A549 (cell line): ENCODE data around the gene SLC4A3. TPM values are rescaled to one million over a fixed set of nuclear protein-coding genes. Genes with fewer than 3 reads are reported as not detected.

Experiments used
- ATAC-seq, 2 experiments: fragments of 200-7000 bp in 1 of 2; fragments of >200 bp in 1 of 2; cut with Nextera tagmentation in 1 of 2; cut with Tn5 transposase in 1 of 2; 3 replicates each; pipeline versions ENCODE4 v1.8.0 to v1.9.1; 2018 to 2020; ENCODE audit warnings: mild to moderate bottlenecking in 1 of 2, moderate library complexity in 1 of 2
- CTCF ChIA-PET: fragments of 300-600 bp; sonication (Branson Sonifier 250); formaldehyde crosslinking; extraction: SDS; loops from one replicate; lab custom pipeline; 2021; ENCODE audit warnings: antibody characterized with exemption, inconsistent platforms; lab: Yijun Ruan, JAX
- POLR2A ChIA-PET: fragments of 350-600 bp; formaldehyde crosslinking; extraction: SDS; loops from one replicate; lab custom pipeline; 2021; ENCODE audit warnings: antibody characterized with exemption, inconsistent platforms; lab: Yijun Ruan, JAX
- DNase-seq, 2 experiments: peaks; one replicate each; pipeline versions ENCODE4 v3.0.0 to v3.0.0-alpha.2; 2011 to 2016; ENCODE audit warnings: low read depth in 1 of 2, low spot score in 1 of 2
- FAIRE-seq: peaks from 2 replicates; lab custom pipeline; 2011; peaks lifted over from hg19 to GRCh38; lab: Jason Lieb, UNC
- H3K27ac ChIP-seq, 2 experiments: fragments of >200 bp; sonication (Bioruptor Twin); formaldehyde crosslinking; 3 replicates each; pipeline ENCODE4 v1.5.1; 2016 to 2017
- H3K4me1 ChIP-seq: fragments of >200 bp; sonication (Bioruptor Twin); formaldehyde crosslinking; 3 replicates; pipeline ENCODE4 v1.6.1; 2016
- H3K4me2 ChIP-seq: fragments of >200 bp; sonication (Bioruptor Twin); formaldehyde crosslinking; 3 replicates; pipeline ENCODE4 v1.6.1; 2016
- H3K4me3 ChIP-seq: fragments of >200 bp; sonication (Bioruptor Twin); formaldehyde crosslinking; 3 replicates; pipeline ENCODE4 v1.5.1; 2016
- H3K9me3 ChIP-seq: fragments of >200 bp; sonication (Bioruptor Twin); formaldehyde crosslinking; 3 replicates; pipeline ENCODE4 v1.6.1; 2016
- ATOH8 ChIP-seq: fragments of 250-450 bp; sonication (Bioruptor Pico); IDR thresholded peaks from 2 replicates; pipeline ENCODE4 v1.5.0; 2020; ENCODE audit warnings: low read depth, mild to moderate bottlenecking, moderate library complexity
- BHLHE40 ChIP-seq: IDR thresholded peaks from 2 replicates; pipeline ENCODE4 v1.6.1; 2012; ENCODE audit warnings: low read depth, low read length, inconsistent platforms
- CBX8 ChIP-seq: fragments of 200-600 bp; sonication (generic); IDR thresholded peaks from 2 replicates; pipeline ENCODE4 v1.6.1; 2016
- CHD4 ChIP-seq: fragments of 200-600 bp; sonication (generic); IDR thresholded peaks from 2 replicates; pipeline ENCODE4 v1.6.1; 2016; ENCODE audit warnings: antibody characterized with exemption, mild to moderate bottlenecking, borderline replicate concordance
- E2F6 ChIP-seq: IDR thresholded peaks from 2 replicates; pipeline ENCODE4 v1.6.1; 2012; ENCODE audit warnings: low read depth, borderline replicate concordance
- EHMT2 ChIP-seq: fragments of 200-600 bp; sonication (generic); IDR thresholded peaks from 2 replicates; pipeline ENCODE4 v1.6.1; 2016; ENCODE audit warnings: antibody characterized with exemption, low read depth, mild to moderate bottlenecking, moderate library complexity
- FOSL2 ChIP-seq, 2 experiments: fragments of 450-650 bp in 1 of 2; fragments of >200 bp in 1 of 2; sonication (Bioruptor Twin) in 1 of 2; formaldehyde crosslinking; IDR thresholded peaks; 2 replicates each; pipeline versions ENCODE4 v1.5.0 to v1.6.1; 2016 to 2020; ENCODE audit warnings: mild to moderate bottlenecking in 1 of 2, moderate library complexity in 1 of 2
- FOXS1 ChIP-seq: fragments of 250-450 bp; sonication (Bioruptor Pico); IDR thresholded peaks from 2 replicates; pipeline ENCODE4 v1.5.0; 2020; ENCODE audit warnings: mild to moderate bottlenecking, moderate library complexity
- HDAC2 ChIP-seq: fragments of 200-600 bp; sonication (generic); IDR thresholded peaks from 2 replicates; pipeline ENCODE4 v1.6.1; 2016
- HES2 ChIP-seq: fragments of >200 bp; sonication (Bioruptor Twin); formaldehyde crosslinking; IDR thresholded peaks from 2 replicates; pipeline ENCODE4 v1.6.1; 2016
- HMGXB4 ChIP-seq: fragments of 250-450 bp; sonication (Bioruptor Pico); IDR thresholded peaks from 2 replicates; pipeline ENCODE4 v1.5.0; 2021; ENCODE audit warnings: mild to moderate bottlenecking, moderate library complexity, borderline replicate concordance
- HOXB5 ChIP-seq: fragments of 250-450 bp; sonication (Bioruptor Pico); IDR thresholded peaks from 2 replicates; pipeline ENCODE4 v1.5.0; 2020; ENCODE audit warnings: mild to moderate bottlenecking, moderate library complexity
- KDM1A ChIP-seq: fragments of 200-600 bp; sonication (generic); IDR thresholded peaks from 2 replicates; pipeline ENCODE4 v1.6.1; 2016; ENCODE audit warnings: low read depth, mild to moderate bottlenecking
- MAFK ChIP-seq: fragments of 450-650 bp; IDR thresholded peaks from 2 replicates; pipeline ENCODE4 v1.6.1; 2014; ENCODE audit not compliant: partially characterized antibody
- NPAS2 ChIP-seq: fragments of 250-450 bp; sonication (Bioruptor Pico); IDR thresholded peaks from 2 replicates; pipeline ENCODE4 v1.8.0; 2022; ENCODE audit warnings: mild to moderate bottlenecking, moderate library complexity, borderline replicate concordance
- NR3C1 ChIP-seq: fragments of >200 bp; sonication (Bioruptor Twin); formaldehyde crosslinking; IDR thresholded peaks from 3 replicates; pipeline ENCODE4 v1.6.1; 2017
- RAD21 ChIP-seq, 2 experiments: fragments of >200 bp in 1 of 2; sonication (Bioruptor Twin) in 1 of 2; formaldehyde crosslinking in 1 of 2; IDR thresholded peaks in 1 of 2; conservative IDR thresholded peaks in 1 of 2; 2 replicates in 1 of 2; 3 replicates in 1 of 2; pipeline ENCODE4 v1.6.1; 2012 to 2018; ENCODE audit warnings: inconsistent platforms in 1 of 2
- USF2 ChIP-seq: fragments of 450-650 bp; IDR thresholded peaks from 2 replicates; pipeline ENCODE4 v1.6.1; 2014; ENCODE audit warnings: antibody characterized with exemption
- ZFP36 ChIP-seq: fragments of 450-650 bp; IDR thresholded peaks from 2 replicates; pipeline ENCODE4 v1.6.1; 2014; ENCODE audit warnings: borderline replicate concordance; ENCODE audit not compliant: partially characterized antibody
- ZSCAN20 ChIP-seq: fragments of 250-450 bp; sonication (Bioruptor Pico); IDR thresholded peaks from 2 replicates; pipeline ENCODE4 v1.8.0; 2022; ENCODE audit warnings: mild to moderate bottlenecking, moderate library complexity
- WGBS: methylation state at CpG from one replicate; pipeline ENCODE4 v1.1.6; 2017; ENCODE audit errors: missing lambda C conversion rate; 5-methylcytosine and 5-hydroxymethylcytosine counted together
- polyA plus RNA-seq, 4 experiments: library from polyadenylated mRNA; depleted of rRNA in 3 of 4; stranded (reverse); fragments of >200 nt; fragmentation: RNase III in 1 of 4; extraction: RNeasy Plus Mini Kit Qiagen cat#74134 plus additional on column Dnase treatment in 1 of 4; gene quantifications; 2 replicates in 3 of 4; 3 replicates in 1 of 4; pipeline ENCODE4 v1.2.3, GENCODE V29; 2011 to 2017

Gene SLC4A3
- polyA plus RNA-seq, 2 of the 4 experiments (the other 2 are of a cell fraction), result 1.4 to 3.6 TPM

GRCh38 chr2:219661197-219661954, 33.9 kb downstream of the SLC4A3 start:
- WGBS, result under 1% methylated on average over 7 of the region's 7 CpGs
- H3K4me3 ChIP-seq, result no peak overlapping the region
- no peak overlapping the region for H3K27ac ChIP-seq
- TF ChIP-seq ZFP36 (no peak), E2F6 (no peak), BHLHE40 (no peak)
- H3K4me1 ChIP-seq, result no peaks in the 10 kb centered on the region
- FAIRE-seq (no peak), ATAC-seq (no peak), DNase-seq (peak in 1 of 2 experiments; percentile 27)
- ChIA-PET CTCF (interaction anchor here (0.7 kb wide), 1 partner anchor 388 kb away, joined by 3 read pairs; no protein-coding TSS in a partner anchor), POLR2A (no interaction called here)
- peaks cover 54% of the 10 kb centered on the region for H3K9me3 ChIP-seq
- no peak overlapping the region for H3K4me2 ChIP-seq

- Histone ChIP-seq H3K4me2 (no peak overlapping the region), H3K9me3 (peaks cover 48% of the 10 kb centered on the region), H3K4me3 (no peak overlapping the region), H3K27ac (no peak overlapping the region), H3K4me1 (no peaks in the 10 kb centered on the region)
- CTCF ChIA-PET, result no interaction called here
- no peak for DNase-seq
- no peak for ATAC-seq
- TF ChIP-seq HOXB5 (CRISPR knock-in tag), result no peak
- no peak for TF ChIP-seq HDAC2
- TF ChIP-seq RAD21 (conservative IDR thresholded peaks at IDR 0.05 in 1 of 2, IDR thresholded peaks at IDR 0.05 in 1 of 2), result no peak
- no peak for TF ChIP-seq MAFK
- TF ChIP-seq EHMT2, result no peak
- no peak for TF ChIP-seq FOXS1 (CRISPR knock-in tag)
- TF ChIP-seq USF2, result no peak
- no peak for TF ChIP-seq KDM1A
- no peak for TF ChIP-seq CHD4
- no peak for TF ChIP-seq NR3C1
- TF ChIP-seq ZSCAN20, result no peak
- TF ChIP-seq ATOH8 (CRISPR knock-in tag), result no peak
- no peak for TF ChIP-seq NPAS2
- no peak for TF ChIP-seq HES2
- no peak for TF ChIP-seq HMGXB4 (CRISPR knock-in tag)
- no peak for TF ChIP-seq FOSL2 (IDR thresholded peaks at IDR 0.05)
- TF ChIP-seq FOSL2 (CRISPR knock-in tag; IDR thresholded peaks at IDR 0.05), result no peak
- no peak for TF ChIP-seq CBX8
- POLR2A ChIA-PET, result no interaction called here
- WGBS, result 0% methylated on average over 1 of the region's 1 CpG
- FAIRE-seq, result no peak
Observed at GRCh38 chr2:219661955-219662395, 34.5 kb downstream of the SLC4A3 start.
